A204.1 (cell line): ENCODE results near the gene RHCG.
"Not testable (repeated sequence)": the region's sequence is repeated elsewhere in the genome, so short reads cannot be mapped to it uniquely, and the experiment has no call there.

Source experiments
- FAIRE-seq: peaks from 2 replicates; lab custom pipeline; 2012; peaks lifted over from hg19 to GRCh38; lab: Jason Lieb, UNC

RHCG gene

GRCh38 chr15:89477411-89478242, 18.8 kb downstream of the RHCG start:
- FAIRE-seq: no peak

GRCh38 chr15:89475661-89476060, 20.7 kb downstream of the RHCG start:
- no peak for FAIRE-seq

- no peak for FAIRE-seq
These were observed 23.6 kb downstream of the RHCG start for GRCh38 chr15:89472785-89473256.

GRCh38 chr15:89469426-89470096, 26.8 kb downstream of the RHCG start:
- FAIRE-seq: no peak

- not testable (repeated sequence) for FAIRE-seq
These were observed 27.6 kb downstream of the RHCG start for GRCh38 chr15:89468813-89469212.

- FAIRE-seq: no peak
These were observed 33.3 kb downstream of the RHCG start for GRCh38 chr15:89463113-89463512.

- FAIRE-seq: no peak
These were observed 34.0 kb downstream of the RHCG start for GRCh38 chr15:89462198-89462912.

- no peak for FAIRE-seq
These were observed 35.0 kb downstream of the RHCG start for GRCh38 chr15:89461386-89461785.

GRCh38 chr15:89460048-89460447, 36.3 kb downstream of the RHCG start:
- FAIRE-seq: no peak

GRCh38 chr15:89459271-89460038, 36.9 kb downstream of the RHCG start:
- FAIRE-seq: no peak

- no peak for FAIRE-seq
These were observed 37.9 kb downstream of the RHCG start for GRCh38 chr15:89458440-89458839.

GRCh38 chr15:89457086-89457485, 39.3 kb downstream of the RHCG start:
- peak; percentile 51 for FAIRE-seq

GRCh38 chr15:89455535-89455934, 40.8 kb downstream of the RHCG start:
- no peak for FAIRE-seq

- FAIRE-seq: no peak
These were observed 44.0 kb downstream of the RHCG start for GRCh38 chr15:89452330-89452836.

GRCh38 chr15:89451846-89452245, 44.5 kb downstream of the RHCG start:
- FAIRE-seq: no peak

GRCh38 chr15:89450076-89451006, 46.0 kb downstream of the RHCG start:
- FAIRE-seq: no peak

- no peak for FAIRE-seq
These were observed 47.6 kb downstream of the RHCG start for GRCh38 chr15:89448825-89449224.

- no peak for FAIRE-seq
These were observed 48.7 kb downstream of the RHCG start for GRCh38 chr15:89447676-89448075.

- FAIRE-seq: no peak
These were observed 50.0 kb downstream of the RHCG start for GRCh38 chr15:89446255-89446891.

GRCh38 chr15:89445518-89445917, 50.9 kb downstream of the RHCG start:
- FAIRE-seq: no peak
